Activated CD8-positive, alpha-beta T cell treated with anti-CD3 and anti-CD28 coated beads for 36 hours (primary cell): Measurements from ENCODE around the gene PIK3R6. TPM values are rescaled to one million over a fixed set of nuclear protein-coding genes. Genes with fewer than 3 reads are reported as not detected.

Experiments
- ATAC-seq: fragments of 200-7000 bp; cut with Tn5 transposase; one replicate; pipeline ENCODE4 v1.10.0; 2021; ENCODE audit warnings: mild to moderate bottlenecking, moderate library complexity
- CTCF ChIA-PET: fragments of 350-600 bp; sonication (Branson Sonifier 250); formaldehyde crosslinking; loops from one replicate; lab custom pipeline; 2021; ENCODE audit warnings: antibody characterized with exemption; lab: Charles Lee
- POLR2A ChIA-PET: fragments of 350-600 bp; sonication (Branson Sonifier 250); formaldehyde crosslinking; loops from one replicate; lab custom pipeline; 2021; ENCODE audit warnings: antibody characterized with exemption; lab: Charles Lee
- DNase-seq: peaks from one replicate; pipeline ENCODE4 v3.0.0-alpha.2; 2020
- H3K27ac Mint-ChIP-seq: one replicate; pipeline ENCODE4 v1.8.0; 2021; ENCODE audit warnings: mild to moderate bottlenecking, mixed read lengths
- H3K27me3 Mint-ChIP-seq: one replicate; pipeline ENCODE4 v1.8.0; 2021; ENCODE audit warnings: mixed read lengths
- H3K36me3 Mint-ChIP-seq: one replicate; pipeline ENCODE4 v1.8.0; 2021; ENCODE audit warnings: low read depth, mixed read lengths
- H3K4me1 Mint-ChIP-seq: one replicate; pipeline ENCODE4 v1.8.0; 2021; ENCODE audit warnings: low read depth, mixed read lengths
- H3K4me3 Mint-ChIP-seq: one replicate; pipeline ENCODE4 v1.8.0; 2021; ENCODE audit warnings: mild to moderate bottlenecking, moderate library complexity, mixed read lengths
- H3K9me3 Mint-ChIP-seq: one replicate; pipeline ENCODE4 v1.8.0; 2021; ENCODE audit warnings: mixed read lengths
- intact Hi-C: fragments of 100-400 bp; cut with micrococcal nuclease; formaldehyde crosslinking; loops from one replicate; pipeline ENCODE4 v1.10.0; 2022
- total RNA-seq, 2 experiments: library from RNA; stranded (reverse); gene quantifications; one replicate each; pipeline ENCODE4 v1.2.3, GENCODE V29; 2021
- TF ChIP-seq, protein P1 (sequence below): fragments of 200-600 bp; IDR thresholded peaks from one replicate; pipeline ENCODE4 v1.8.0; 2022; ENCODE audit warnings: antibody characterized with exemption, mild to moderate bottlenecking

PIK3R6 gene
- total RNA-seq, 2 experiments from 2014 or later, result 3.8 to 3.9 TPM

DNA sequence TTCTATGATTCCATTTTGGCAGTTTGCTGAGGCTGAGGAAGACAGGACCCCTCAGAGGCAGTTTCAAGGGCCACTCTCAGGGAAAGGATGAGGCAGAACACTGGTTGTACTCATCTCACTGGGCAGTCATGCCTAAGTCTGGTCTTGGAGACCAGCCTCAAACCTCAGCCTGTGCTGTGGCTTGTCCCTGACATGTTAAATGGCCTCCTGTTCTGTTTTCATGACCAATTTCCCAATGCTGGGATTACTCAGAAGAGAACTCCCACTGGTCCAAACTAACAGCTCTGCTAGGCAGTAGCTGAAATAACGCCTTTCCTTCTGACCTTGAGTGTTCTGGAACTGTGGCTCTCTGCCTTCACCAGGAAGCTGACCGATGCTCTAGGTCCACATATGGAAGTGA lies 100.7 kb downstream of the PIK3R6 start:
- Mint-ChIP-seq H3K4me3 (no peak overlapping the region), H3K4me1 (no peaks in the 10 kb centered on the region), H3K27ac (no peak overlapping the region), H3K36me3 (no peaks in the 10 kb centered on the region), H3K9me3 (no peaks in the 10 kb centered on the region), H3K27me3 (peaks cover 2% of the 10 kb centered on the region)
- ChIA-PET CTCF (interaction anchor here (1.2 kb wide), 1 partner anchor 19 kb away, joined by 4 read pairs; no protein-coding TSS in a partner anchor), POLR2A (no interaction called here)
- DNase-seq (no peak), ATAC-seq (no peak)
- intact Hi-C loops, result no loop called here
- TF ChIP-seq, protein P1, sequence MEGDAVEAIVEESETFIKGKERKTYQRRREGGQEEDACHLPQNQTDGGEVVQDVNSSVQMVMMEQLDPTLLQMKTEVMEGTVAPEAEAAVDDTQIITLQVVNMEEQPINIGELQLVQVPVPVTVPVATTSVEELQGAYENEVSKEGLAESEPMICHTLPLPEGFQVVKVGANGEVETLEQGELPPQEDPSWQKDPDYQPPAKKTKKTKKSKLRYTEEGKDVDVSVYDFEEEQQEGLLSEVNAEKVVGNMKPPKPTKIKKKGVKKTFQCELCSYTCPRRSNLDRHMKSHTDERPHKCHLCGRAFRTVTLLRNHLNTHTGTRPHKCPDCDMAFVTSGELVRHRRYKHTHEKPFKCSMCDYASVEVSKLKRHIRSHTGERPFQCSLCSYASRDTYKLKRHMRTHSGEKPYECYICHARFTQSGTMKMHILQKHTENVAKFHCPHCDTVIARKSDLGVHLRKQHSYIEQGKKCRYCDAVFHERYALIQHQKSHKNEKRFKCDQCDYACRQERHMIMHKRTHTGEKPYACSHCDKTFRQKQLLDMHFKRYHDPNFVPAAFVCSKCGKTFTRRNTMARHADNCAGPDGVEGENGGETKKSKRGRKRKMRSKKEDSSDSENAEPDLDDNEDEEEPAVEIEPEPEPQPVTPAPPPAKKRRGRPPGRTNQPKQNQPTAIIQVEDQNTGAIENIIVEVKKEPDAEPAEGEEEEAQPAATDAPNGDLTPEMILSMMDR, result no peak

DNA sequence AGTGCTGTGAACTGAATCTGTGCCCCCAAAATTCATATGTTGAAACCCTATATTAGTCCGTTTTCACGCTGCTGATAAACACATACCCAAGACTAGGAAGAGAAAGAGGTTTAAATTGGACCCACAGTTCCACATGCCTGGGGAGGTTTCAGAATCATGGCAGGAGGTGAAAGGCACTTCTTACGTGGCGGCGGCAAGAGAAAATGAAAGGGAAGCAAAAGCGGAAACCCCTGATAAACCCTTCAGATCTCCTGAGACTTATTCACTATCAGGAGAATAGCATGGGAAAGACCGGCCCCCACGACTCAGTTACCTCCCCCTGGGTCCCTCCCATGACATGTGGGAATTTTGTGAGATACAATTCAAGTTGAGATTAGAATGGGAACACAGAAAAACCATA lies 105.5 kb downstream of the PIK3R6 start:
- H3K4me3 Mint-ChIP-seq, result no peak overlapping the region
- H3K27ac Mint-ChIP-seq, result no peak overlapping the region
- TF ChIP-seq, protein P1, result no peak
- CTCF ChIA-PET, result interaction anchor here (0.7 to 2.4 kb wide), 2 partner anchors 23 to 351 kb away, joined by 3 to 11 read pairs; no protein-coding TSS in a partner anchor
- no peaks in the 10 kb centered on the region for H3K4me1 Mint-ChIP-seq
- POLR2A ChIA-PET, result no interaction called here
- intact Hi-C loops, result no loop called here
- ATAC-seq, result no peak
- no peak for DNase-seq
- no peaks in the 10 kb centered on the region for H3K36me3 Mint-ChIP-seq
- no peaks in the 10 kb centered on the region for H3K9me3 Mint-ChIP-seq
- H3K27me3 Mint-ChIP-seq, result no peaks in the 10 kb centered on the region

DNA sequence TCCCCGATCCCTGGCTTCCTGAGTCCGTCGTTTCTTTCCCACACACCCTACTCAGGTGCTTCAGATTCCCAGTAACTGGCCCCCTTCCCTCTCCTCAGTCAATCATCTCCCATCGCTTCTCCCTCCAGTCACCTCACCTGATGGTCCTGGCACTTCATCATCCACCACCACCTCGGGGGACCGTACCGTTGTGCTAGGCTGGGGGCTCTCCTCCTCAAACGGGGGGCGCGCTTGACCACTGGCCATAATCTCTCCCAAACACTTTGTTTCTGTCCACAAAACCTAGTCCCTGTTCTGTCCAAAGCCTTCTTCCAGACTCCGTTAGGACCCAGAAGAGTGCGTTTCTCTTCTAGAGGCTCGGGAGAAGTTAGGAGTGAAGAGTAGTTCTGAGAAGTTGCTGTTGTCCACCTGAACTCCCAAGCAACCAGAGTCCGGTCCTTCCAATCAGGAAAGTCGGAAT lies 109.3 kb downstream of the PIK3R6 start, which contains the start of gene SPDYE4:
Gene SPDYE4, minus strand, starts transcription at position 410 of the 460 bp plus-strand sequence. Its CDS starts 164 bp downstream, at position 246.
- H3K27me3 Mint-ChIP-seq, result peaks cover 3% of the 10 kb centered on the region
- intact Hi-C loops, result no loop called here
- POLR2A ChIA-PET, result no interaction called here
- no peaks in the 10 kb centered on the region for H3K36me3 Mint-ChIP-seq
- TF ChIP-seq, protein P1, result no peak
- H3K4me3 Mint-ChIP-seq, result no peak within 1 kb of the TSS
- H3K27ac Mint-ChIP-seq, result no peak within 1 kb of the TSS
- H3K9me3 Mint-ChIP-seq, result no peaks in the 10 kb centered on the region
- DNase-seq (no peak), ATAC-seq (no peak)
- CTCF ChIA-PET, result interaction anchor here (2.3 kb wide), 1 partner anchor 240 kb away, joined by 8 read pairs; no protein-coding TSS in a partner anchor
- no peaks in the 10 kb centered on the region for H3K4me1 Mint-ChIP-seq

DNA sequence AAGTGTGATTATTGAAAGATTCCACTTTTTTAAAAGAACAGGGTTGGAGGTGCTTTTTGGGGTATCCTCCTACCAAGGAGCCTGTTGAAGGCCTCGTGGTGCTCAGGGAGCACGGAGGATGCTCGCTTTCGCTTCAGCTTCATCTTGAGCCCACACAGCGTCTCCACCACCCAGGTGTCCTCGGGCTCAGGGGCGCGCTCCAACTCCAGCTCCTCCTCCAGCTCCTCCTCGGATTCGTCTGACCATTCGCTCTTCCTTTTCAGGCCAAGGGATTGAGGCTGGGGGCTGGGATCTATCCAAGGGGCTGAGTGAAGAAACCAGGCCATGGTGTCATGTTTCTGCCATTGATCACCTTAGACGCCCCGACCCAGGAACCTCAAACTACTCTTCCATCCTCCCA lies 110.3 kb downstream of the PIK3R6 start:
- peaks cover 3% of the 10 kb centered on the region for H3K27me3 Mint-ChIP-seq
- TF ChIP-seq, protein P1, result no peak
- ChIA-PET CTCF (interaction anchor here (1.7 to 2.3 kb wide), 4 partner anchors 11 to 347 kb away, joined by 4 to 9 read pairs (median 8); no protein-coding TSS in a partner anchor), POLR2A (interaction anchor here (1.0 kb wide), 1 partner anchor 11 kb away, joined by 4 read pairs; no protein-coding TSS in a partner anchor)
- intact Hi-C loops, result no loop called here
- H3K4me1 Mint-ChIP-seq, result no peaks in the 10 kb centered on the region
- no peak for DNase-seq
- no peaks in the 10 kb centered on the region for H3K36me3 Mint-ChIP-seq
- no peak for ATAC-seq
- H3K27ac Mint-ChIP-seq, result no peak overlapping the region
- no peak overlapping the region for H3K4me3 Mint-ChIP-seq
- no peaks in the 10 kb centered on the region for H3K9me3 Mint-ChIP-seq

DNA sequence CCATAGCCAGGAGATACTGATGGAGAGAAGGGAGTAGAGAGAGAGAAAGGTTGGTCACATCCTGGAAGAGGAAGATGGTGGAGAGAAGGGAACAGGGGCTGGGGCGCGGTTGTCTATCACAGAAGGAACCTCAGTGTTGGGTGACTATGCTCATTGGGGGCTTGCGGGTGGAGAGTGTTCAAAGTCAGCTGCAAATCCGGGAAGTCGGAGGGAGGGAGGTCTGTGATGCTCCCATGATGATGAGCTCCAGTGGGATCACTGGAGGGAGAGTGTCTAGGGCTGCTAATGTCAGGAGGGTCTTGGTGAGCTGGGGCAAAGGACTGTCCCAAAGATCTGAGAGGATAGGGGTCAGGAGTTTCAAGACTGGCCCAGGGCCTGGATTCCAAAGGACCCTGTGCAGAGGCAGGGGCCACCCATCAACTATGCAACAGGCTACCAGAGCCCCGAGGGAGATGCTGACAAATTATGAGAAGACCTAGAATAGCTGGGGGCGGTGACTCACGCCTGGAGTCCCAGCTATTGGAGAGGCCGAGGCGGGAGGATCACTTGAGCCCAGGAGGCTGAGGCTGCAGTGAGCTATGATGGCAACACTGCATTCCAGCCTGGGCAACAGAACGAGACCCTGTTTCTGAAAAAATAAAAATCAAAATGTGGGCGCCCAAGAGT lies 111.8 kb downstream of the PIK3R6 start:
- no peak for ATAC-seq
- no peaks in the 10 kb centered on the region for H3K4me1 Mint-ChIP-seq
- no peak overlapping the region for H3K27ac Mint-ChIP-seq
- H3K27me3 Mint-ChIP-seq, result peaks cover 3% of the 10 kb centered on the region
- H3K36me3 Mint-ChIP-seq, result no peaks in the 10 kb centered on the region
- no peak for DNase-seq
- no peaks in the 10 kb centered on the region for H3K9me3 Mint-ChIP-seq
- TF ChIP-seq, protein P1, result no peak
- ChIA-PET CTCF (interaction anchor here (1.4 to 2.3 kb wide), 5 partner anchors 9 to 346 kb away, joined by 3 to 9 read pairs (median 8); no protein-coding TSS in a partner anchor), POLR2A (interaction anchor here (0.6 kb wide), 1 partner anchor 81 kb away, joined by 3 read pairs; no protein-coding TSS in a partner anchor)
- intact Hi-C loops, result no loop called here
- H3K4me3 Mint-ChIP-seq, result no peak overlapping the region
